IPS-20b (cell line): Measurements from ENCODE around the gene MCF2L.
"Not testable (repeated sequence)": the region's sequence is repeated elsewhere in the genome, so short reads cannot be mapped to it uniquely, and the experiment has no call there.

Experiments
- H3K27ac ChIP-seq: one replicate; pipeline ENCODE4 v1.5.1; 2013; ENCODE audit warnings: low read length
- H3K27me3 ChIP-seq: 2 replicates; pipeline ENCODE4 v1.6.1; 2013; ENCODE audit warnings: mild to moderate bottlenecking, low read length, inconsistent platforms; ENCODE audit not compliant: insufficient read depth
- H3K36me3 ChIP-seq: 2 replicates; pipeline ENCODE4 v1.6.1; 2013; ENCODE audit warnings: low read depth, mild to moderate bottlenecking, inconsistent platforms, low read length, moderate library complexity; ENCODE audit not compliant: insufficient read depth
- H3K4me1 ChIP-seq: 2 replicates; pipeline ENCODE4 v1.6.1; 2013; ENCODE audit warnings: mild to moderate bottlenecking, control low read depth, inconsistent platforms, low read length, moderate library complexity; ENCODE audit not compliant: insufficient read depth
- H3K4me3 ChIP-seq: 2 replicates; pipeline ENCODE4 v1.5.1; 2013; ENCODE audit warnings: mild to moderate bottlenecking, low read length, inconsistent platforms
- H3K9ac ChIP-seq: 2 replicates; pipeline ENCODE4 v1.6.1; 2013; ENCODE audit warnings: low read depth, mild to moderate bottlenecking, inconsistent platforms, low read length, moderate library complexity
- H3K9me3 ChIP-seq: 2 replicates; pipeline ENCODE4 v1.6.1; 2013; ENCODE audit warnings: mild to moderate bottlenecking, low read depth, low read length, inconsistent platforms; ENCODE audit not compliant: insufficient read depth

The MCF2L gene

DNA sequence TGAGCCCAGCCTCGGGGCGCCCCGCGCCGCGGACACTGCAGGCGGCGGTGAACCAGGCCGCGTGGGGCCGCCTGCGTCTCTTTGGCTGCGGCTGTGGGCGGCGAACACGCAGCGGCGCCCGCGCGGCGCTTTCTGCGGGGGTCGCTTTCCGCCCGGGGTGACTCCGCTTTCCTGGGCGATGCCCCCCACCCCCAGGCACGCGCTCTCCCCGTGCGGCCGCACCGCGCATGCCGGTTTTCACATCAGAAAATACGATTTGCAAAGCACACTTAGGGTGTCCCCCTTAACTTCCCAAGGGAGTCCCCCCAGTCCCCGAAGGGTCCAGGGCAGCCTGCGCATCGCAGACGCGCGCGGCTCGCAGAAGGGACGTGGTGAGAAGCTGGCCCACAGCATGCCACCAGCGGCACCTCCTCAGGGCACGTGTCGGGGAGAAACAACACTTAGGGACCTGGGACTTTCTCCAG is 141.9 kb downstream of the MCF2L start:
- Histone ChIP-seq H3K4me1 (no peaks in the 10 kb centered on the region), H3K9ac (no peak overlapping the region), H3K27ac (no peak overlapping the region), H3K9me3 (no peaks in the 10 kb centered on the region), H3K4me3 (peak overlapping the region; percentile 55; the same call in 1 of the 2 replicates), H3K36me3 (no peaks in the 10 kb centered on the region), H3K27me3 (peaks cover 51% of the 10 kb centered on the region)

DNA sequence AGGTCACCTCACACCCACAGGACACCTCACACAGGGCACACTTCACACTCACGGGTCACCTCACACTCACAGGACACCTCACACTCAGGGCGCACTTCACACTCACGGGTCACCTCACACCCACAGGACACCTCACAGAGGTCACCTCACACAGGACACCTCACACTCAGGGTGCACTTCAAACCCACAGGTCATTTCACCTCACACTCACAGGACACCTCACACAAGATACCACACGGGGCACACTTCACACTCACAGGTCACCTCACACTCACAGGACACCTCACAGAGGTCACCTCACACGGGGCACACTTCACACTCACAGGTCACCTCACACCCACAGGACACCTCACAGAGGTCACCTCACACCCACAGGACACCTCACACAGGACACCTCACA is 142.8 kb downstream of the MCF2L start:
- not testable (repeated sequence) for H3K27ac ChIP-seq, H3K9ac ChIP-seq, H3K4me1 ChIP-seq, H3K4me3 ChIP-seq, H3K36me3 ChIP-seq, H3K9me3 ChIP-seq
- H3K27me3 ChIP-seq = peaks cover 51% of the 10 kb centered on the region

GRCh38 chr13:113112475-113112874 is 143.5 kb downstream of the MCF2L start:
- H3K9me3 ChIP-seq, H3K9ac ChIP-seq, H3K4me1 ChIP-seq, H3K36me3 ChIP-seq, H3K4me3 ChIP-seq, H3K27ac ChIP-seq: not testable (repeated sequence)
- H3K27me3 ChIP-seq = peaks cover 51% of the 10 kb centered on the region

DNA sequence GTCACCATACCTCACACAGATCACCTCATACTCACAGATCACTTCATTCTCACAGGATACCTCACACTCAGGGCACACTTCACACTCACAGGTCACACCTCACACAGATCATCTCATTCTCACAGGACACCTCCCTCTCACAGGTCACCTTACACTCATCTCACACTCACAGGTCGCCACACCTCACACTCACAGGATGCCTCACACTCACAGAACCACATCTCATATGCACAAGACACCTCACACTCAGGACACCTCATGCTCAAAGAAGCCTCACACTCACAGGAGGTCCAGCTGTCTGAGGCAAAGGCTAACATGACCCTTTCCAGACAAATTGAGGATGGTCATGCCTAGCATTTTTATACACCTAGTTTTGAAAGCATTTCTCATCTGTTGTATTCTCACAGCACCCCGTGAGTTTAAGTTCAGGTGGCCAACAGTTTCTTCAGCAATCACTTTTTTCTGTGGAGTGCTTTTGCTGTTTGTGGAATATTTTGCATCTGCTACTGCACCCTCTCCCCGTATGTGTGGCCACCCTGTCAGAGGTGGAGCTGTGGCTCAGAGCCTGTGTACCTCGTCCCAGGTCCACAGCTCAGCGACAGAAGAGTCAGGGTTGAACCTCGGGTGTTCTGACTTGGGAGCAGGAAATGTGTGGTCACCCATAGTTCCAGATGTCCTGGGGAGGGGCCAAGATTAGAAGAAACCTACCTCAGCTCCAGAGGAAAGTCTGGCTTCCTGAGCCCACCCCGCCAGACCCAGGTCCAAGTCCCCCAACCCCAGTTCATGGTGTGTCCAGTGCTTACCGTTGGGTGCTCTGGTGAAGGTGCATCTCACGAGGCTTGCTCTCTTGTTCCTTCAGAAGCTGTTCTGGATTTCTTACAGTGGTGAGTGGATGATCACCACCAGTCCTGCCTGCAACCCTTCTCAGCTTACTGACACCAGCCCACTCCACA is 144.2 kb downstream of the MCF2L start:
- peaks cover 51% of the 10 kb centered on the region for H3K27me3 ChIP-seq
- H3K9me3 ChIP-seq = no peaks in the 10 kb centered on the region
- no peak overlapping the region for H3K27ac ChIP-seq
- no peak overlapping the region for H3K9ac ChIP-seq
- H3K4me3 ChIP-seq = no peak overlapping the region
- no peaks in the 10 kb centered on the region; the same call in 1 of the 2 replicates for H3K4me1 ChIP-seq
- no peaks in the 10 kb centered on the region for H3K36me3 ChIP-seq

DNA sequence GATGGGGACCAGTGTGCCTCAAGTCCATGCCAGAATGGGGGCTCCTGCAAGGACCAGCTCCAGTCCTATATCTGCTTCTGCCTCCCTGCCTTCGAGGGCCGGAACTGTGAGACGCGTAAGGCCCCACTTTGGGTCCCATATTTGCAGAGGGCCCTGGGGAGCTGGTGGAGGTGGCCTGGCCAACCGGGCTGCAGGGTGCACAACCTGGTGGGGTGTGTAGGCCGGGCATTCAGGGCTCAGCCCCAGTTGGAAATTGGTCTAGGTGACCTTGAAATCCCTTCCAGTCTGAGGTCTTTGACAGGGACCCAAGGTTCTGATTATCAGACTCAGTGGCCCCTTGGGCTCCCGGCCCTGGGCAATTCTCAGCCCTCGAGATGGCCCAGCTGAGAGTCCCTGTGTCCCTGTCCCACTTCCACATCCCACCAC is 144.8 kb downstream of the MCF2L start:
- peaks cover 48% of the 10 kb centered on the region for H3K27me3 ChIP-seq
- no peak overlapping the region for H3K9ac ChIP-seq
- H3K4me1 ChIP-seq = no peaks in the 10 kb centered on the region; the same call in 1 of the 2 replicates
- H3K36me3 ChIP-seq = no peaks in the 10 kb centered on the region
- H3K4me3 ChIP-seq = no peak overlapping the region
- no peaks in the 10 kb centered on the region for H3K9me3 ChIP-seq
- H3K27ac ChIP-seq = no peak overlapping the region

DNA sequence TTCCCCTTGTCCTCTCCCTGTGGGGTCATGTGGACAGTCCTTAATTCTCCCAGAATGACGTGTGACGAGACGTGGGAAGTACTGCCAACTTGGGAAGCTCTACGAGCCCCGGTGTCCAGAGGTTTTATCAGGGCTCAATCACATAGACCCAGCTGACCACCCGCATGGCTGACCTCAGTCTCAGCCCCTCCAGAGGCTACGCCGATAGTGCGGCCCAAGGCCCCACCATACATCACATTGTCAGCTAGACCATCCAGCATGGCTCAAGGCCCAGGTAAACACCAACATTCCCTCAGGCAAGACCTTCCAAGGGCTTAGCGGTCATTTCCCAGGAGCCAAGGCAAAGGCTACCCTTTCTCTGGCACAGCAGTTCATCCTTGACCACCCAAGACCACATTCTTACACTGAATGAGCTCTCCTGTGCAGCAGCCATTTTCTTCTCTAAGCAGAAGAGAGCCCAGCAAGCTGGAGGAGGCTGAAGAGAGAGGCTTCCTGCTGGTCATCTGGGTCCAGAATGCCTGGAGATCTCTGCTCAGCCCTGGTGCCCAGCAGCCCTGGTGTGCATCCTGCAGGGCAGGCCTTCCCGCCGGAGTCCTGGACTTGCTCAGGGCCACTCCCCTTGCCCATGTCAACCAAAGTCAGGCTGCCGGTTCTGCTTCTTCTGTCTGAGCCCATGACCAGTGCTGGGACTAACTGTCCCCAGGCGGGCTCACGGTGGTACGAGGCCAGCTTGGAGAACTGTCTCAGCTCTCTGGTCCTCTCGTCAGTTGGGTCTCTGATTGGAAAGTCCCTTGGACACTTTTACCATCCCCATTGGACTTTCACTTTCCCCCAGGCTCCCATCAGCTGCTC is 145.7 kb downstream of the MCF2L start:
- Histone ChIP-seq H3K9ac (no peak overlapping the region), H3K9me3 (no peaks in the 10 kb centered on the region), H3K36me3 (no peaks in the 10 kb centered on the region), H3K27me3 (peaks cover 40% of the 10 kb centered on the region), H3K4me1 (no peaks in the 10 kb centered on the region; the same call in 1 of the 2 replicates), H3K27ac (no peak overlapping the region), H3K4me3 (no peak overlapping the region)

- Histone ChIP-seq H3K9me3 (no peaks in the 10 kb centered on the region), H3K4me1 (no peaks in the 10 kb centered on the region; the same call in 1 of the 2 replicates), H3K36me3 (no peaks in the 10 kb centered on the region), H3K27ac (no peak overlapping the region), H3K4me3 (no peak overlapping the region), H3K9ac (no peak overlapping the region), H3K27me3 (peaks cover 31% of the 10 kb centered on the region)
Measured at GRCh38 chr13:113115363-113116205, 146.6 kb downstream of the MCF2L start.

GRCh38 chr13:113116206-113116800 is 147.3 kb downstream of the MCF2L start:
- no peak overlapping the region for H3K9ac ChIP-seq
- no peaks in the 10 kb centered on the region; the same call in 1 of the 2 replicates for H3K4me1 ChIP-seq
- no peak overlapping the region for H3K27ac ChIP-seq
- H3K27me3 ChIP-seq = peaks cover 24% of the 10 kb centered on the region
- no peaks in the 10 kb centered on the region for H3K9me3 ChIP-seq
- no peak overlapping the region for H3K4me3 ChIP-seq
- H3K36me3 ChIP-seq = no peaks in the 10 kb centered on the region

GRCh38 chr13:113116871-113117271 is 147.9 kb downstream of the MCF2L start:
- Histone ChIP-seq H3K4me3 (no peak overlapping the region), H3K36me3 (no peaks in the 10 kb centered on the region), H3K4me1 (no peaks in the 10 kb centered on the region; the same call in 1 of the 2 replicates), H3K27me3 (peaks cover 20% of the 10 kb centered on the region), H3K27ac (no peak overlapping the region), H3K9ac (no peak overlapping the region), H3K9me3 (no peaks in the 10 kb centered on the region)

- no peaks in the 10 kb centered on the region for H3K36me3 ChIP-seq
- no peaks in the 10 kb centered on the region; the same call in 1 of the 2 replicates for H3K4me1 ChIP-seq
- H3K4me3 ChIP-seq = no peak overlapping the region
- H3K9ac ChIP-seq = no peak overlapping the region
- H3K27me3 ChIP-seq = peaks cover 15% of the 10 kb centered on the region; the same call in 1 of the 2 replicates
- no peaks in the 10 kb centered on the region for H3K9me3 ChIP-seq
- no peak overlapping the region for H3K27ac ChIP-seq
Measured at GRCh38 chr13:113117335-113117872, 148.4 kb downstream of the MCF2L start.
